GM10266 (cell line): ENCODE data around the gene SYNJ2.

ENCODE experiments used
- DNase-seq: peaks from one replicate; pipeline ENCODE4 v3.0.0; 2012; ENCODE audit errors: extremely low spot score
- TF ChIP-seq, protein P1 (sequence below): IDR thresholded peaks from 2 replicates; pipeline ENCODE4 v1.5.1; 2012; ENCODE audit warnings: mild to moderate bottlenecking, low read depth; ENCODE audit not compliant: control insufficient read depth, insufficient read depth; ENCODE audit errors: missing control alignments

SYNJ2 gene

DNA sequence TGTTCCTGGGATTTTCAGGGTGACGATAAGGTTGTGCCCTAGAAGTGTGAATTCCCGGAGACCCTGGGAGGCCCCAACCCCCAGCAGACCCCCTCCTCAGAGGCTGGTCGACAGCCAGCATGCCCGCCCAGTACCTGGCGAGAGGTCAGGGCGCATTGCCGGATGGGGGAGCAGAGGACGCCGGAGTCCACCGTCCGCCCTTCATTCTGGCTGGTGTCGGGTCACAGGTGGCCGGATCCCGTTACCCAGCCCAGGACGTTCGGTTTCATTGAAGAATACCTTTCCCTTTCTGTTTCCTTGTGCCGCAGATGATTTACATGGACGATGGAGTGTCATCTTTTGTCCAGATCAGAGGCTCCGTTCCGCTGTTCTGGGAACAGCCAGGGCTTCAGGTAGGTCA, 61.3 kb downstream of the SYNJ2 start:
- DNase-seq, result no peak
- TF ChIP-seq, protein P1, sequence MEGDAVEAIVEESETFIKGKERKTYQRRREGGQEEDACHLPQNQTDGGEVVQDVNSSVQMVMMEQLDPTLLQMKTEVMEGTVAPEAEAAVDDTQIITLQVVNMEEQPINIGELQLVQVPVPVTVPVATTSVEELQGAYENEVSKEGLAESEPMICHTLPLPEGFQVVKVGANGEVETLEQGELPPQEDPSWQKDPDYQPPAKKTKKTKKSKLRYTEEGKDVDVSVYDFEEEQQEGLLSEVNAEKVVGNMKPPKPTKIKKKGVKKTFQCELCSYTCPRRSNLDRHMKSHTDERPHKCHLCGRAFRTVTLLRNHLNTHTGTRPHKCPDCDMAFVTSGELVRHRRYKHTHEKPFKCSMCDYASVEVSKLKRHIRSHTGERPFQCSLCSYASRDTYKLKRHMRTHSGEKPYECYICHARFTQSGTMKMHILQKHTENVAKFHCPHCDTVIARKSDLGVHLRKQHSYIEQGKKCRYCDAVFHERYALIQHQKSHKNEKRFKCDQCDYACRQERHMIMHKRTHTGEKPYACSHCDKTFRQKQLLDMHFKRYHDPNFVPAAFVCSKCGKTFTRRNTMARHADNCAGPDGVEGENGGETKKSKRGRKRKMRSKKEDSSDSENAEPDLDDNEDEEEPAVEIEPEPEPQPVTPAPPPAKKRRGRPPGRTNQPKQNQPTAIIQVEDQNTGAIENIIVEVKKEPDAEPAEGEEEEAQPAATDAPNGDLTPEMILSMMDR, result no peak

DNA sequence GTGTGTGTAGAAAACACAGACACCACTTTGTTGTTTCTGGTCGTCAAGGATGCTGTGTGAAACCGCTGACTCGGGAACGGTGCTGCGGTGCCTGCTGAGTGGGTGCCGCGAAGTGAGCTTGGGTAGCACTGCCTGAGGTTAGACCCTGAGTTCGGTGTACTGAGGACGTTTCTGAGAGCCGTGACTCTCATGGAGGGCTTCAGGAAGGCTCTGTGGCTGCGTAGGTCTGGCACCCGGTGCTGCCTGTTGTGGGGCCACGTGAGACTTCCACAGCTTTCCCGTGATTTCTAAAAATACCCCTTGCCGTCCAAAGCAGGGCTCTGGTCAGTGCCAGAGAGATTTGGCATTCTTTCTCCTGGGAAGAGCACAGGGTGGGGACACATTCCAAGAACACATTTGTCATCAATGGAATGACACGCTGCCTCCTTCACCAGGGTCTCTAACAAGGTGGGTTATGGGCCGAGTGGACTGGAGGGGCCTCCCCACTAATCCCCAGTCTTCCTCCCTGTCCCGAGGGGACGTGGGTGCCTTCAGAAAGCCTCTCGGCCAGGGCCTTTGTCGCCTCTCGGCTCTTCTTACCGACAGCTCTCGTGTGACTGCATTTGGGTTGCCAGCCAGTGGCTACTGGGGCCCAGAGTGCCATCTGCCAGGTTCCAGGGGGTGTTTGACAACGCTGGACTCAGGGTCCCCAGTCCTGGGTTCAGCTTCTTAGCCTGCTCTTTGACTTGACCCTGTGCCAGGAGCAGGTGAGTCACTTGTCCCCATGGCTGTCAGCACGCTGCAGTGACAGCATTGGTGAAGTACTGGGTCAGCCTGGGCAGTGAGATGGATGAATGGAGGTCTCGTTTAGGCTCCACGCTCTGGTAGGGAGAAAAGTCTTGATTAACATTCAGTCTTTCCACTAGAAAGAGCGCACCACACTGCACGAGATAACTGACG, 62.2 kb downstream of the SYNJ2 start:
- no peak for DNase-seq
- TF ChIP-seq, protein P1, result no peak

- TF ChIP-seq, protein P1, result no peak
- DNase-seq, result no peak
Measured at GRCh38 chr6:158044525-158044888, 62.8 kb downstream of the SYNJ2 start.

DNA sequence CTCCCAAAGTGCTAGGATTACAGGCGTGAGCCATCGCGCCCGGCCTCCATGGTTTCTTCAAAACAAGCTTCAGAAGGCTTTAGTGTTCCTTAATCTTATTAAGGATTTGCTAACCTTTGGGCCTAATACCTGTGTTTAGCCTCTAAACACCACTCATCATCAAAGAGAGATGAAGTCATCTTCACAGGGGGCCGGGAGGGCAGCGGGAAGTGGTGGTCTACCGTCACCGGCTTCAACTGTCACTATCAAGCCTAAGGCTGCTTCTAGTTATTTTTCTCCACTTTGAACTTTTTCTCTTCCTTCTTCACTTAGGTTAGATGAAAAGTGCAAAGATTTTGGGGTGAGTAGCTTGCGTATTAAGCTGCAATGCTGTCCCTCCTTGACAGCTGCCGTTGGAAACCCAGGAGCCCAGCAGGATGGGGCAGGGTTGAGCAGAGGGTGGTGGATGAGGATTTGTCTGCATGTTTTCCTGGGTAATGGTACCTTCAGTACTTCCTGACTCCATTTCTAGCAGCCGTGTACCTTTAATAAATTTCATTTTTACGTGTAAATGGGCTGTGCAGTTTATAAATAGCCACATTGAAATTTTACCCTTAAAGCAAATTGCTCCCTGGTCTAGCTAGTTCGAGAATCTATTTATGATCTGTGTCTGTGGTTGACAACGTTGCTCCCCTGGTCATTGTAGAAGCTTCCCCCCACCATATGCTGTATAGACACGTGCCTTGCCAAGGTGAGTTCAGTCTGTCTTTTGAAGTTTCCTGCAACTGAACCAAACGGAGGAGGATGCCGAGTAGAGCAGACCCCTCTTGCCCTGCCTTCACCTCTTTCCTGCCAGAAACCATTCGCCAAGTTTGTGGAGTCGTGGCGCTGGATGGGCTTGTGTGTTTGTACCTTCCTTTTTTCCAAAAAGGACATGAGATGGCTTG, 64.8 kb downstream of the SYNJ2 start:
- DNase-seq, result no peak
- TF ChIP-seq, protein P1, result no peak

DNA sequence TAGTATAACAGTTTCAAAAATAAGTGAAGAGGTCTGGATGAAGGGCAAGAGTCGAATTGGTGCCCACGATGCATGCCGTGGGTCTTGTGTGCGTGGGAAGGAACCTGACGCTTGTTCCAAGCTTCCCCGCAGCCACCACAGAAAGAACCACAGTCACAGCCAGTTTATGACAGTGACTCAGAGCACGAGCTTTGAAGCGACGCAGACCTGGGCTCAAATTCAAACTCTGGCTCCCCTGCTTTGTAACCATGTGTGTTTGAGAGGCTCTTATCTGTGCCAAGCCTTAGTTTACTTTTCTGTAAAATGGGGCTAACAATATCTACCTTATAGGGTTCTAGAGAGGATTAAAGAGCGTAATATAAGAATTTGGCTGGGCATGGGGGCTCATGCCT, 65.5 kb downstream of the SYNJ2 start:
- no peak for DNase-seq
- TF ChIP-seq, protein P1, result no peak

DNA sequence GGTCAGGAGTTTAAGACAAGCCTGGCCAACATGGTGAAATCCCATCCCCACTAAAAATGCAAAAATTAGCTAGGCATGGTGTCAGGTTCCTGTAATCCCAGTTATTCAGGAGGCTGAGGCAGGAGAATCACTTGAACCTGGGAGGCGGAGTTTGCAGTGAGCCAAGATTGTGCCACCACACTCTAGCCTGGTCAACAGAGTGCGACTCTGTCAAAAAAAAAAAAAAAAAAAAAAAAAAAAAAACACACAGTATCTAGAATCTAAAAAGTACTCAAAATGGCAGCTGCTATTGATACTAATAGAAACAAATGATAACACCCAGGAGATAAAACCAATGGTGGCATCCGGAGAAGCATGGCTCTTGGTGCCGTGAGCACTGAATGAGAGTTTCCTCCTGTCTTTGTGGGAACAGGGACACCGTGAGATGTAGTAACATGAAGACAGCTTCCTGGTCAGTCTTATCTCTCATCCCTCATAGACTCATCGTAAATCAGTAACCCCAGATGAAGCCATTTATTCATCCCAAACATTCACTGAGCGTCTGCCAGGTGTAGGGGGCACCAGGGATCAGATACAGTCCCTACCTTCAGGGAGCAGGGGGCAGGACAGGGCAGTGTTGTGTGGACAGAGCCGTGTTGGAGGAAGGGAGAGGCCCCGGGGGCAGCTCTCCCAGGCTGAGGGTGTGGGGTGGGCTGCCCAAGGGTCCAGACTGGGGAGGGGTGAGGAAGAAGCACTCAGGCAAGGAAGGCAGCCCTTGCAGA, 66.1 kb downstream of the SYNJ2 start:
- TF ChIP-seq, protein P1, result no peak
- no peak for DNase-seq
